K562 (cell line): ENCODE results near the gene IGLON5. TPM values are rescaled to one million over a fixed set of nuclear protein-coding genes. Genes with fewer than 3 reads are reported as not detected.

ENCODE experiments used
- ATAC-seq: fragments of 200-7000 bp; cut with Tn5 transposase; 3 replicates; pipeline ENCODE4 v1.9.1; 2020; ENCODE audit warnings: moderate library complexity
- BruUV-seq: library from RNA; stranded (reverse); fragments of 400-500 nt; replicated peaks from 2 replicates; lab custom pipeline; 2021; lab: Mats Ljungman, UMichigan
- CTCF ChIA-PET: fragments of 300-600 bp; formaldehyde crosslinking; extraction: SDS; loops from one replicate; lab custom pipeline; 2021; ENCODE audit warnings: low intra/inter-chr PET ratio; lab: Yijun Ruan, JAX
- POLR2A ChIA-PET: fragments of 300-600, 350-650 bp; sonication (Branson Sonifier 250); formaldehyde crosslinking; extraction: SDS; loops from one replicate; lab custom pipeline; 2021; ENCODE audit warnings: antibody characterized with exemption, inconsistent platforms; lab: Yijun Ruan, JAX
- DNase-seq, 4 experiments: peaks; one replicate each; pipeline versions ENCODE4 v3.0.0 to v3.0.0-alpha.2; 2011 to 2018; ENCODE audit warnings: low spot score in 3 of 4, mixed read lengths in 3 of 4; ENCODE audit errors: extremely low read depth in 1 of 4
- FAIRE-seq: peaks from 2 replicates; lab custom pipeline; 2011; peaks lifted over from hg19 to GRCh38; lab: Jason Lieb, UNC
- H2AFZ ChIP-seq: 2 replicates; pipeline ENCODE4 v1.6.0; 2011; ENCODE audit warnings: low read depth, low read length, control low read depth, inconsistent platforms
- H3K27ac ChIP-seq: fragments of 200-600 bp; 3 replicates; pipeline ENCODE4 v1.8.0; 2011; ENCODE audit warnings: low read depth, mild to moderate bottlenecking, control low read depth, inconsistent platforms, low read length, moderate library complexity, mixed read lengths; ENCODE audit errors: extremely low read depth
- H3K27me3 ChIP-seq, 2 experiments: fragments of 300-600 bp in 1 of 2; 2 replicates in 1 of 2; 3 replicates in 1 of 2; pipeline versions ENCODE4 v1.6.0 to v1.8.0; 2011; ENCODE audit warnings: inconsistent platforms in 2 of 2, low read length in 2 of 2, mild to moderate bottlenecking in 1 of 2, mixed read lengths in 1 of 2, moderate library complexity in 1 of 2; ENCODE audit not compliant: control insufficient read depth in 2 of 2, insufficient read depth in 2 of 2
- H3K36me3 ChIP-seq: fragments of 300-600 bp; 3 replicates; pipeline ENCODE4 v1.8.0; 2011; ENCODE audit warnings: mild to moderate bottlenecking, low read length, inconsistent platforms; ENCODE audit not compliant: control insufficient read depth, insufficient read depth
- H3K4me1 ChIP-seq, 2 experiments: fragments of 200-600 bp in 1 of 2; replicated peaks in 1 of 2; 2 replicates in 1 of 2; 3 replicates in 1 of 2; pipeline versions ENCODE4 v1.5.1 to v1.8.0; 2011; ENCODE audit warnings: inconsistent platforms in 2 of 2, low read length in 2 of 2, mild to moderate bottlenecking in 1 of 2, mixed read lengths in 1 of 2, moderate library complexity in 1 of 2; ENCODE audit not compliant: control insufficient read depth in 2 of 2, insufficient read depth in 2 of 2
- H3K4me2 ChIP-seq: 2 replicates; pipeline ENCODE4 v1.6.1; 2011; ENCODE audit warnings: low read length, control low read depth, inconsistent platforms, mixed read lengths; ENCODE audit not compliant: insufficient read depth
- H3K4me3 ChIP-seq: fragments of 200-600 bp; sonication (generic), shearing (Covaris generic); 2 replicates; pipeline ENCODE4 v1.5.1; 2016; ENCODE audit warnings: control low read depth, inconsistent platforms
- H3K79me2 ChIP-seq: fragments of 200-600 bp; 3 replicates; pipeline ENCODE4 v1.8.0; 2011; ENCODE audit warnings: low read length, inconsistent platforms; ENCODE audit not compliant: control insufficient read depth, insufficient read depth
- H3K9ac ChIP-seq, 2 experiments: 2 replicates each; pipeline versions ENCODE4 v1.6.0 to v1.6.1; 2011; ENCODE audit warnings: low read depth in 2 of 2, low read length in 2 of 2, control low read depth in 1 of 2, inconsistent platforms in 1 of 2, mild to moderate bottlenecking in 1 of 2, mixed read lengths in 1 of 2; ENCODE audit not compliant: insufficient read depth in 1 of 2
- H3K9me1 ChIP-seq: one replicate; pipeline ENCODE4 v1.6.0; 2011; ENCODE audit warnings: inconsistent platforms, mild to moderate bottlenecking, low read length, moderate library complexity; ENCODE audit not compliant: control insufficient read depth, insufficient read depth
- H3K9me3 ChIP-seq: replicated peaks from 2 replicates; pipeline ENCODE4 v1.5.1; 2011; ENCODE audit warnings: low read depth, low read length, inconsistent platforms; ENCODE audit not compliant: control insufficient read depth, insufficient read depth
- H4K20me1 ChIP-seq: replicated peaks from 2 replicates; pipeline ENCODE4 v1.6.1; 2011; ENCODE audit warnings: low read length, inconsistent platforms, mixed read lengths; ENCODE audit not compliant: control insufficient read depth, insufficient read depth
- ATF2 ChIP-seq: sonication (generic); formaldehyde crosslinking; IDR thresholded peaks from 2 replicates; pipeline ENCODE4 v1.8.1; 2022; ENCODE audit warnings: missing genetic modification reagents
- CSDE1 ChIP-seq, 2 experiments: fragments of 450-650 bp; IDR thresholded peaks; 2 replicates each; pipeline ENCODE4 v1.6.1; 2016; ENCODE audit warnings: mild to moderate bottlenecking in 1 of 2
- GTF2B ChIP-seq: IDR thresholded peaks from 2 replicates; pipeline ENCODE4 v1.6.1; 2011; ENCODE audit not compliant: insufficient read length; ENCODE audit errors: extremely low read depth
- PATZ1 ChIP-seq: fragments of 250-450 bp; sonication (Bioruptor Pico); IDR thresholded peaks from 2 replicates; pipeline ENCODE4 v1.5.0; 2020; ENCODE audit warnings: mild to moderate bottlenecking, borderline replicate concordance
- RFX7 ChIP-seq: fragments of 250-450 bp; sonication (Bioruptor Pico); IDR thresholded peaks from 2 replicates; pipeline ENCODE4 v1.5.1; 2021; ENCODE audit warnings: mild to moderate bottlenecking
- SRF ChIP-seq, 2 experiments: fragments of 250-450, 450-650 bp in 1 of 2; sonication (Bioruptor Pico) in 1 of 2; sonication (generic) in 1 of 2; formaldehyde crosslinking; IDR thresholded peaks; 2 replicates each; pipeline versions ENCODE4 v1.5.0 to v1.5.1; 2020 to 2022; ENCODE audit warnings: mild to moderate bottlenecking in 1 of 2, missing genetic modification reagents in 1 of 2
- TARDBP ChIP-seq: fragments of 450-650 bp; IDR thresholded peaks from 2 replicates; pipeline ENCODE4 v1.6.1; 2016
- TCF7 ChIP-seq: sonication (generic); IDR thresholded peaks from 2 replicates; pipeline ENCODE4 v1.6.1; 2016; ENCODE audit warnings: antibody characterized with exemption, borderline replicate concordance
- TCF7L2 ChIP-seq: fragments of 150-350 bp; IDR thresholded peaks from 2 replicates; pipeline ENCODE4 v1.6.1; 2016; ENCODE audit warnings: low read depth, mild to moderate bottlenecking, low read length, moderate library complexity
- WGBS: fragments of 100-300 bp; shearing (Covaris generic); methylation state at CpG from one replicate; pipeline ENCODE4 v1.1.6; 2016; ENCODE audit warnings: low coverage, mixed read lengths; ENCODE audit not compliant: insufficient coverage; ENCODE audit errors: missing lambda C conversion rate; 5-methylcytosine and 5-hydroxymethylcytosine counted together
- in situ Hi-C: fragments of 300-500 bp; cut with MboI; formaldehyde crosslinking; loops from 4 replicates; pipeline ENCODE4 v1.15.0; 2018; ENCODE audit warnings: inconsistent platforms, mixed read lengths
- intact Hi-C: fragments of 100-400 bp; cut with micrococcal nuclease; formaldehyde crosslinking; loops from 2 replicates; pipeline ENCODE4 v1.14.2; 2022
- polyA plus RNA-seq, 8 experiments: library from polyadenylated mRNA; depleted of rRNA in 4 of 8; stranded (reverse) in 5 of 8; unstranded in 3 of 8; fragments of >200 nt; fragmentation: Nextera tagmentation in 2 of 8; fragmentation: Illumina TruSeq in 1 of 8; extraction: Ambion mirVana in 2 of 8; extraction: Trizol in 1 of 8; gene quantifications; 2 replicates each; pipeline versions ENCODE4 v1.2.1 to v1.2.3, GENCODE V29; 2011 to 2014; ENCODE audit warnings: inconsistent platforms in 1 of 8, missing spikeins in 1 of 8
- total RNA-seq, 7 experiments: library from RNA; depleted of rRNA in 6 of 7; stranded (reverse); fragments of >200 nt in 6 of 7; fragmentation: Illumina TruSeq in 2 of 7; extraction: Trizol in 2 of 7; gene quantifications; 2 replicates each; pipeline versions ENCODE4 v1.2.1 to v1.2.3, GENCODE V29; 2011 to 2021; ENCODE audit warnings: low replicate concordance in 1 of 7
- TF ChIP-seq, protein P1 (sequence below): IDR thresholded peaks from 3 replicates; pipeline ENCODE4 v1.6.1; 2011; ENCODE audit warnings: borderline replicate concordance, mild to moderate bottlenecking; ENCODE audit not compliant: insufficient read length, insufficient read depth
- TF ChIP-seq, protein P2 (sequence below), 3 experiments: fragments of 200-800 bp in 1 of 3; sonication (Bioruptor generic) in 1 of 3; sonication (generic) in 1 of 3; formaldehyde crosslinking in 1 of 3; IDR thresholded peaks; 2 replicates each; pipeline versions ENCODE4 v1.6.1 to v1.8.0; 2016 to 2022; ENCODE audit warnings: mild to moderate bottlenecking in 2 of 3, missing compliant biosample characterization in 2 of 3, missing genetic modification characterization in 2 of 3, missing genetic modification reagents in 1 of 3
- TF ChIP-seq, protein P3 (sequence below): fragments of 450-650 bp; IDR thresholded peaks from 2 replicates; pipeline ENCODE4 v1.6.1; 2016; ENCODE audit warnings: low read depth, mild to moderate bottlenecking, moderate library complexity

IGLON5 gene
- total and polyA plus RNA-seq, 9 of the 15 experiments (the other 6 are each of a cell fraction or from before 2014, with no cell fraction given), result 0.03 to 0.22 (median 0.14) TPM; not detected in 2

DNA sequence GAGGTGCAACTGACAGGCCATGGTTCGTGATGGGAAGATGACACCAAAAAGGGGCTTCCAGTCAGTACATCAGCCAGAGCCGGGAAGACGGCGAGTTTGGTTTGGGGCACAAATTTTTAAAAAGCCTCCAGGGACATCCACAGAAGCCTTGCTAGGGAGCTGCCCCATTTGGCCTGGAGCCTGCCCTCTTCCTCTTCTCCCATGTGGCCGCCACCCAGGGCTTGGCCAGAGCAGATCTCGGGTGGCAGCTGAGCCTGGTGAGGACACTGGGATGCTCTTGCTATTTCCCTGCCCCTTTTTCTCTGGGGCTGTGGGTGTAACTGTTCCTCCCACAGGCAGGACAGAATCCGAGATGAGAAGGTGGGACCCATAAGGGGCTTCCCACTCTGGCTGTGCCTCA lies 46.5 kb downstream of the IGLON5 start:
- in situ Hi-C loops, result no loop called here
- TF ChIP-seq CSDE1 (IDR thresholded peaks at IDR 0.05) (no peak), TCF7 (no peak), ATF2 (CRISPR knock-in tag) (no peak), TARDBP (no peak), RFX7 (CRISPR knock-in tag) (no peak), SRF (CRISPR knock-in tag; IDR thresholded peaks at IDR 0.05) (no peak), PATZ1 (CRISPR knock-in tag) (no peak), GTF2B (no peak), TCF7L2 (no peak)
- TF ChIP-seq, protein P1, sequence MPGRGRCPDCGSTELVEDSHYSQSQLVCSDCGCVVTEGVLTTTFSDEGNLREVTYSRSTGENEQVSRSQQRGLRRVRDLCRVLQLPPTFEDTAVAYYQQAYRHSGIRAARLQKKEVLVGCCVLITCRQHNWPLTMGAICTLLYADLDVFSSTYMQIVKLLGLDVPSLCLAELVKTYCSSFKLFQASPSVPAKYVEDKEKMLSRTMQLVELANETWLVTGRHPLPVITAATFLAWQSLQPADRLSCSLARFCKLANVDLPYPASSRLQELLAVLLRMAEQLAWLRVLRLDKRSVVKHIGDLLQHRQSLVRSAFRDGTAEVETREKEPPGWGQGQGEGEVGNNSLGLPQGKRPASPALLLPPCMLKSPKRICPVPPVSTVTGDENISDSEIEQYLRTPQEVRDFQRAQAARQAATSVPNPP, result no peak
- TF ChIP-seq, protein P2, sequence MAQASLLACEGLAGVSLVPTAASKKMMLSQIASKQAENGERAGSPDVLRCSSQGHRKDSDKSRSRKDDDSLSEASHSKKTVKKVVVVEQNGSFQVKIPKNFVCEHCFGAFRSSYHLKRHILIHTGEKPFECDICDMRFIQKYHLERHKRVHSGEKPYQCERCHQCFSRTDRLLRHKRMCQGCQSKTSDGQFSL (CRISPR knock-in tag; IDR thresholded peaks at IDR 0.05), result no peak
- TF ChIP-seq, protein P2 (tag; IDR thresholded peaks at IDR 0.05), result no peak
- TF ChIP-seq, protein P3, sequence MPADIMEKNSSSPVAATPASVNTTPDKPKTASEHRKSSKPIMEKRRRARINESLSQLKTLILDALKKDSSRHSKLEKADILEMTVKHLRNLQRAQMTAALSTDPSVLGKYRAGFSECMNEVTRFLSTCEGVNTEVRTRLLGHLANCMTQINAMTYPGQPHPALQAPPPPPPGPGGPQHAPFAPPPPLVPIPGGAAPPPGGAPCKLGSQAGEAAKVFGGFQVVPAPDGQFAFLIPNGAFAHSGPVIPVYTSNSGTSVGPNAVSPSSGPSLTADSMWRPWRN, result no peak

More for the DNA sequence above, 46.5 kb downstream of the IGLON5 start:
- Histone ChIP-seq H3K27me3 (no peaks in the 10 kb centered on the region), H4K20me1 (0 out of 2 replicates have a peak, but pooled peaks cover 4% of the 10 kb centered on the region), H3K4me1 (peaks cover 12 to 17% of the 10 kb centered on the region in 2 experiments; a peak in 4 of 5 replicates), H3K9ac (peak overlapping the region in 1 of 2 experiments; percentile 20; a peak in 1 of 4 replicates), H3K27ac (no peak overlapping the region), H3K4me2 (no peak overlapping the region), H2AFZ (no peak overlapping the region), H3K9me3 (no peaks in the 10 kb centered on the region), H3K36me3 (peaks cover 12% of the 10 kb centered on the region; the same call in 2 of the 3 replicates), H3K79me2 (peaks cover 25% of the 10 kb centered on the region), H3K9me1 (no peaks in the 10 kb centered on the region), H3K4me3 (no peak overlapping the region)
- POLR2A ChIA-PET, result interaction anchor here (0.7 to 1.2 kb wide), 2 partner anchors 11 to 19 kb away, joined by 3 read pairs; no protein-coding TSS in a partner anchor
- intact Hi-C loops, result no loop called here
- FAIRE-seq (no peak), ATAC-seq (no peak), DNase-seq (no peak)
- CTCF ChIA-PET, result no interaction called here
- BruUV-seq, result no TSS peak
- WGBS, result 87% methylated on average over 7 of the region's 7 CpGs
